ENCODE measurements around the gene SMARCAD1. TPM values are rescaled to one million over a fixed set of nuclear protein-coding genes. Genes with fewer than 3 reads are reported as not detected.
A peak's percentile ranks its signal among the peaks of the same experiment; 100 is the strongest.

Gene SMARCAD1, protein sequence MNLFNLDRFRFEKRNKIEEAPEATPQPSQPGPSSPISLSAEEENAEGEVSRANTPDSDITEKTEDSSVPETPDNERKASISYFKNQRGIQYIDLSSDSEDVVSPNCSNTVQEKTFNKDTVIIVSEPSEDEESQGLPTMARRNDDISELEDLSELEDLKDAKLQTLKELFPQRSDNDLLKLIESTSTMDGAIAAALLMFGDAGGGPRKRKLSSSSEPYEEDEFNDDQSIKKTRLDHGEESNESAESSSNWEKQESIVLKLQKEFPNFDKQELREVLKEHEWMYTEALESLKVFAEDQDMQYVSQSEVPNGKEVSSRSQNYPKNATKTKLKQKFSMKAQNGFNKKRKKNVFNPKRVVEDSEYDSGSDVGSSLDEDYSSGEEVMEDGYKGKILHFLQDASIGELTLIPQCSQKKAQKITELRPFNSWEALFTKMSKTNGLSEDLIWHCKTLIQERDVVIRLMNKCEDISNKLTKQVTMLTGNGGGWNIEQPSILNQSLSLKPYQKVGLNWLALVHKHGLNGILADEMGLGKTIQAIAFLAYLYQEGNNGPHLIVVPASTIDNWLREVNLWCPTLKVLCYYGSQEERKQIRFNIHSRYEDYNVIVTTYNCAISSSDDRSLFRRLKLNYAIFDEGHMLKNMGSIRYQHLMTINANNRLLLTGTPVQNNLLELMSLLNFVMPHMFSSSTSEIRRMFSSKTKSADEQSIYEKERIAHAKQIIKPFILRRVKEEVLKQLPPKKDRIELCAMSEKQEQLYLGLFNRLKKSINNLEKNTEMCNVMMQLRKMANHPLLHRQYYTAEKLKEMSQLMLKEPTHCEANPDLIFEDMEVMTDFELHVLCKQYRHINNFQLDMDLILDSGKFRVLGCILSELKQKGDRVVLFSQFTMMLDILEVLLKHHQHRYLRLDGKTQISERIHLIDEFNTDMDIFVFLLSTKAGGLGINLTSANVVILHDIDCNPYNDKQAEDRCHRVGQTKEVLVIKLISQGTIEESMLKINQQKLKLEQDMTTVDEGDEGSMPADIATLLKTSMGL
- total RNA-seq, result 24.5 and 28.1 TPM in 2 replicates

DNA sequence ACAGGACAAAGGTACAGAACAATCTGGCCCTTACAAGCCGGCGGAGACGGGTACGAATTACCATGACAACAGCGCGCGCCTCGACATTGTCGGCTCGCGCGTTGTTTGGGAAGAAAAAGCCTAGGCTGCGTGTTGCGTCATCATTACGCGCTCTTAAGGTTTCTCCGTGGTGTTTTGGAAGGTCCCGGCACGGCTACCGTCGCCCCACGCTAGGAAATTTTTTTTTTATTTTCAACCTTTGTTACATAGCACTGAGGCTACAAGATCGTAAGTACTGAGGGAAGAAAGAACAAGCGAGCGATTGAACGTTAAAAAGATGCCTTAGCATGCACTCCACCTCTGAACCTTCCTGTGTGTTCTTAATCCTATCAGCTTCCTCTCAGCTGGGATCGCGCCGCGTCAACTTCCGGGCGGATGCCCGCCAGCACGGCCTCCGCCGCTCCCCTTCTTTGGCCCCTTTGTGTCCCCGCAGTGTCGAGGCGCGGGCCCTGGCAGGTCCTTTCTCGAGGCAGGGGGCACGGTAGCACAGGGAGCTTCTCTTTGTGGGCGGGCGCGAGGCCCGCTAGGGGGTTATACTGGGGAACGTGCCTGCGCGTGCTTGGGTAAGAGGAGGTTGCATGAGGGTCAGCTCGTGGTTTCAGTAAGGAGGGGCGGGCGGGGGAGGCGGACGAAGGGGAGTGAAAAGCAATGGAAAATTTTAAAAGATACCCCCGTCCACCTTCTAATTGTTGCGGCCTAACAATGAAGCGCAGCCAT lies at the start of gene SMARCAD1:
Gene SMARCAD1, plus strand, starts transcription at position 397 of the 756 bp plus-strand sequence. CDS start 530 bp downstream, outside the sequence.
- H3K4me3 ChIP-seq (ENCODE audit: low read depth, low read length), result peak within 1 kb of the TSS; percentile 90
- peak; percentile 81 for DNase-seq (ENCODE audit: low read depth)
- TF ChIP-seq, protein P1, sequence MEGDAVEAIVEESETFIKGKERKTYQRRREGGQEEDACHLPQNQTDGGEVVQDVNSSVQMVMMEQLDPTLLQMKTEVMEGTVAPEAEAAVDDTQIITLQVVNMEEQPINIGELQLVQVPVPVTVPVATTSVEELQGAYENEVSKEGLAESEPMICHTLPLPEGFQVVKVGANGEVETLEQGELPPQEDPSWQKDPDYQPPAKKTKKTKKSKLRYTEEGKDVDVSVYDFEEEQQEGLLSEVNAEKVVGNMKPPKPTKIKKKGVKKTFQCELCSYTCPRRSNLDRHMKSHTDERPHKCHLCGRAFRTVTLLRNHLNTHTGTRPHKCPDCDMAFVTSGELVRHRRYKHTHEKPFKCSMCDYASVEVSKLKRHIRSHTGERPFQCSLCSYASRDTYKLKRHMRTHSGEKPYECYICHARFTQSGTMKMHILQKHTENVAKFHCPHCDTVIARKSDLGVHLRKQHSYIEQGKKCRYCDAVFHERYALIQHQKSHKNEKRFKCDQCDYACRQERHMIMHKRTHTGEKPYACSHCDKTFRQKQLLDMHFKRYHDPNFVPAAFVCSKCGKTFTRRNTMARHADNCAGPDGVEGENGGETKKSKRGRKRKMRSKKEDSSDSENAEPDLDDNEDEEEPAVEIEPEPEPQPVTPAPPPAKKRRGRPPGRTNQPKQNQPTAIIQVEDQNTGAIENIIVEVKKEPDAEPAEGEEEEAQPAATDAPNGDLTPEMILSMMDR (conservative IDR thresholded peaks at IDR 0.05; ENCODE audit: low read depth, low read length), result no peak

DNA sequence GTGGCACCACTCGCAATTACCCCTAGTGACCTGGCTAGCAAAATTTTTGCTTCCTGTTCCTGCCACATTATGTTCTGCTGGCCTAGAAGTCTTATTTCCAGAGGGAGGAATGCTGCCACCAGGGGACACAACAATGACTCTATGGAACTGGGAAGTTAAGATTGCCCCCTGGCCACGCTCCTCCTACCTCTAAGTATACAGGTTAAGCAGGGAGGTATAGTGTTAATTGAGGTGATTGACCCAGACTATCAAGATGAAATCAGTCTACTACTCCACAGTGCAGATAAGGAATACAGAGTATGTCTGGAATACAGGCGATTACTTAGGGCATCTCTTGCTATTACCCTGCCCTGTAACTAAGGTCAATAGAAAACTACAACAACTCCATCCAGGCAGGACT lies 48.8 kb upstream of the SMARCAD1 start:
- TF ChIP-seq, protein P1 (conservative IDR thresholded peaks at IDR 0.05; ENCODE audit: low read depth, low read length), result no peak
- DNase-seq (ENCODE audit: low read depth), result no peak
- no peak overlapping the region for H3K4me3 ChIP-seq (ENCODE audit: low read depth, low read length)

DNA sequence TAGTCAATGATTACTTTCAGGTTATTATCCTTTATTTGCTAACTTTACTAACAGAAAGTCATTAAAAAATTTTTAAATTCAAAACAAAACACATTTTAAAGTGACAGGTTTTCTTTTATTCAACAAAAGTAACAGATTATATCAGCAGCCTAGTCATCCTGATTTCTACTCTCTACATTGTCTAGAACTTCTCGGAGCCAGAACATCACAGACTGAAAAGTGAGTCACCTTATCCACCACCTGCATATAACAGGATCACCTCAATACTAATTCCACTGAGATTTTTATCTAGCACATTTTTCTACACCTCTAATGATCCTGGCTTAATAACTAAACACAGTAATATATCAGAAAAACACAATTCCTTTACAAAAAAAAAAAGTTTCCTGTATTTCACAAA lies 47.9 kb upstream of the SMARCAD1 start:
- TF ChIP-seq, protein P1 (conservative IDR thresholded peaks at IDR 0.05; ENCODE audit: low read depth, low read length), result no peak
- H3K4me3 ChIP-seq (ENCODE audit: low read depth, low read length), result no peak overlapping the region
- DNase-seq (ENCODE audit: low read depth), result no peak

DNA sequence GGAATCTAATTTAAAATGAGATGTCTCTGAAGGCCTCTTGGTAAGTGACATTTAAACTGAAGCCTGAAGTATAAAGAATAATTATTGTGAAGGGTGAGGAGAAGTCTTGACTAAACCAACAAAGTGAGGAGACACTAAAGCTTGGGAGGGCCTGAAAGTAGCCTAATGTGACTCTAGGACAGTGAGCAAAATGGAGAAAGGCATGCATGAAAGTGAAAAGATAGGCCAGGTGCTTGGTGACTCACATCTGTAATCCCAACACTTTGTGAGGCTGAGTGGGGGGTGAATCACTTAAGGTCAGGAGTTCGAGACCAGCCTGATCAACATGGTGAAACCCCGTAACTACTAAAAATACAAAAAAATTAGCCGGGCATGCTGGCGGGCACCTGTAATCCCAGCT lies 46.9 kb upstream of the SMARCAD1 start:
- no peak for DNase-seq (ENCODE audit: low read depth)
- TF ChIP-seq, protein P1 (conservative IDR thresholded peaks at IDR 0.05; ENCODE audit: low read depth, low read length), result no peak
- no peak overlapping the region for H3K4me3 ChIP-seq (ENCODE audit: low read depth, low read length)

DNA sequence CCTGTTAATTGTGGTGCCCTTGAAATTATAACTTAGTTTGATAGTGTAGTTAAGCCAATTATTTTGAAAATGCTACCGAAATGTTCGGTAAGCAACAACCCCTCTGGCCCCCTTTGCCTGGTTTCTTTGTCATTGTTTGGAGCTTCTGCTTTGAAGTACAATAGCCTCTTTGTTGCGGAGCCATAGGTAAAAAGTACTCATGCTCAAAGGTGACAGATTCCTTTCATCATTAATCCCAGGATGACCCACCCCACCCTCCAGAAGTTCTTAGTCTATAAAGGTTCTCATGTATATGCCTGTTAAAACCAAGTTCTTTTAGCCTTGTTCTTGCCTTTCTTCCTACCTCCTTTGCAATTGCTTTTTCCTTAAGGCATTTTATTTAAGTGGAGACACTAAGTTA lies 42.4 kb upstream of the SMARCAD1 start:
- DNase-seq (ENCODE audit: low read depth), result no peak
- TF ChIP-seq, protein P1 (conservative IDR thresholded peaks at IDR 0.05; ENCODE audit: low read depth, low read length), result no peak
- no peak overlapping the region for H3K4me3 ChIP-seq (ENCODE audit: low read depth, low read length)

DNA sequence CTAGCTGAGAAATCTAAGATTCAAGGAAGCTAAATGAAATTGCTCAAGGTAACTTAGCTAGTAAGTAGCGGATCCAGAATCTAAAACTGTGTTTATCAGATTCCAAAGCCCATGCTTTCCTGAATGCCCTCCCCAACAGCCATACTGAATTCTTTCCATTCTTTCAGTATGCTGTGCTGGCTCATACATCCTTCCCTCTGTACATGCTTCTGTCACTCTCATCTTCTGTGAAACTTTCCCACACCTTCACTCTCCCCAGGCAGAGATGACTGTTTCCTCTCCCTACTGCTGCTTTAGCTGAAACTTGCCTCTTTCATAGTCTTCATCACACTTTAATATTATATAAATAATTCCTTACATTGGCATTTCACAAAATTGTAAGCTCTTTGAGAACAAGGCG lies 39.3 kb upstream of the SMARCAD1 start:
- no peak for DNase-seq (ENCODE audit: low read depth)
- TF ChIP-seq, protein P1 (conservative IDR thresholded peaks at IDR 0.05; ENCODE audit: low read depth, low read length), result no peak

More for the DNA sequence above, 39.3 kb upstream of the SMARCAD1 start:
- no peak overlapping the region for H3K4me3 ChIP-seq (ENCODE audit: low read depth, low read length)
